Measurements from ENCODE around the gene VCAM1.

VCAM1 gene
- long read RNA-seq = 0 reads

GRCh38 chr1:100719490-100719889 lies at the start of gene VCAM1:
VCAM1 (plus strand) TSS chr1:100719742; CDS start chr1:100719861, 119 bp downstream.
- no peak for DNase-seq (ENCODE audit: low read depth in 1 of 2, low spot score in 1 of 2)
- H3K27me3 ChIP-seq (ENCODE audit: insufficient read depth, poor library complexity, severe bottlenecking) = no peaks in the 10 kb centered on the region
- no peak within 1 kb of the TSS for H3K4me3 ChIP-seq (replicated peaks; ENCODE audit: insufficient read depth, low read length)
- TF ChIP-seq POLR2AphosphoS5 (IDR thresholded peaks at IDR 0.05; ENCODE audit: low read depth) (no peak), GABPA (IDR thresholded peaks at IDR 0.05; ENCODE audit: low read depth) (no peak), SPI1 (IDR thresholded peaks at IDR 0.05; ENCODE audit: borderline replicate concordance, low read depth) (no peak)
- TF ChIP-seq, protein P1, sequence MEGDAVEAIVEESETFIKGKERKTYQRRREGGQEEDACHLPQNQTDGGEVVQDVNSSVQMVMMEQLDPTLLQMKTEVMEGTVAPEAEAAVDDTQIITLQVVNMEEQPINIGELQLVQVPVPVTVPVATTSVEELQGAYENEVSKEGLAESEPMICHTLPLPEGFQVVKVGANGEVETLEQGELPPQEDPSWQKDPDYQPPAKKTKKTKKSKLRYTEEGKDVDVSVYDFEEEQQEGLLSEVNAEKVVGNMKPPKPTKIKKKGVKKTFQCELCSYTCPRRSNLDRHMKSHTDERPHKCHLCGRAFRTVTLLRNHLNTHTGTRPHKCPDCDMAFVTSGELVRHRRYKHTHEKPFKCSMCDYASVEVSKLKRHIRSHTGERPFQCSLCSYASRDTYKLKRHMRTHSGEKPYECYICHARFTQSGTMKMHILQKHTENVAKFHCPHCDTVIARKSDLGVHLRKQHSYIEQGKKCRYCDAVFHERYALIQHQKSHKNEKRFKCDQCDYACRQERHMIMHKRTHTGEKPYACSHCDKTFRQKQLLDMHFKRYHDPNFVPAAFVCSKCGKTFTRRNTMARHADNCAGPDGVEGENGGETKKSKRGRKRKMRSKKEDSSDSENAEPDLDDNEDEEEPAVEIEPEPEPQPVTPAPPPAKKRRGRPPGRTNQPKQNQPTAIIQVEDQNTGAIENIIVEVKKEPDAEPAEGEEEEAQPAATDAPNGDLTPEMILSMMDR (IDR thresholded peaks at IDR 0.05; ENCODE audit: insufficient read depth, low read length) = no peak
- TF ChIP-seq, protein P2, sequence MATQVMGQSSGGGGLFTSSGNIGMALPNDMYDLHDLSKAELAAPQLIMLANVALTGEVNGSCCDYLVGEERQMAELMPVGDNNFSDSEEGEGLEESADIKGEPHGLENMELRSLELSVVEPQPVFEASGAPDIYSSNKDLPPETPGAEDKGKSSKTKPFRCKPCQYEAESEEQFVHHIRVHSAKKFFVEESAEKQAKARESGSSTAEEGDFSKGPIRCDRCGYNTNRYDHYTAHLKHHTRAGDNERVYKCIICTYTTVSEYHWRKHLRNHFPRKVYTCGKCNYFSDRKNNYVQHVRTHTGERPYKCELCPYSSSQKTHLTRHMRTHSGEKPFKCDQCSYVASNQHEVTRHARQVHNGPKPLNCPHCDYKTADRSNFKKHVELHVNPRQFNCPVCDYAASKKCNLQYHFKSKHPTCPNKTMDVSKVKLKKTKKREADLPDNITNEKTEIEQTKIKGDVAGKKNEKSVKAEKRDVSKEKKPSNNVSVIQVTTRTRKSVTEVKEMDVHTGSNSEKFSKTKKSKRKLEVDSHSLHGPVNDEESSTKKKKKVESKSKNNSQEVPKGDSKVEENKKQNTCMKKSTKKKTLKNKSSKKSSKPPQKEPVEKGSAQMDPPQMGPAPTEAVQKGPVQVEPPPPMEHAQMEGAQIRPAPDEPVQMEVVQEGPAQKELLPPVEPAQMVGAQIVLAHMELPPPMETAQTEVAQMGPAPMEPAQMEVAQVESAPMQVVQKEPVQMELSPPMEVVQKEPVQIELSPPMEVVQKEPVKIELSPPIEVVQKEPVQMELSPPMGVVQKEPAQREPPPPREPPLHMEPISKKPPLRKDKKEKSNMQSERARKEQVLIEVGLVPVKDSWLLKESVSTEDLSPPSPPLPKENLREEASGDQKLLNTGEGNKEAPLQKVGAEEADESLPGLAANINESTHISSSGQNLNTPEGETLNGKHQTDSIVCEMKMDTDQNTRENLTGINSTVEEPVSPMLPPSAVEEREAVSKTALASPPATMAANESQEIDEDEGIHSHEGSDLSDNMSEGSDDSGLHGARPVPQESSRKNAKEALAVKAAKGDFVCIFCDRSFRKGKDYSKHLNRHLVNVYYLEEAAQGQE (IDR thresholded peaks at IDR 0.05; ENCODE audit: insufficient replicate concordance, low read depth) = no peak
- H3K27ac ChIP-seq (replicated peaks) = no peak within 1 kb of the TSS

GRCh38 chr1:100670083-100670482 lies 49.5 kb upstream of the VCAM1 start:
- no peak overlapping the region for H3K27ac ChIP-seq (replicated peaks)
- no peak for DNase-seq (ENCODE audit: low read depth in 1 of 2, low spot score in 1 of 2)
- TF ChIP-seq GABPA (IDR thresholded peaks at IDR 0.05; ENCODE audit: low read depth) = no peak
- TF ChIP-seq, protein P1 (IDR thresholded peaks at IDR 0.05; ENCODE audit: insufficient read depth, low read length) = no peak
- no peak for TF ChIP-seq SPI1 (IDR thresholded peaks at IDR 0.05; ENCODE audit: borderline replicate concordance, low read depth)
- no peak for TF ChIP-seq POLR2AphosphoS5 (IDR thresholded peaks at IDR 0.05; ENCODE audit: low read depth)
- TF ChIP-seq, protein P2 (IDR thresholded peaks at IDR 0.05; ENCODE audit: insufficient replicate concordance, low read depth) = no peak
- no peaks in the 10 kb centered on the region for H3K27me3 ChIP-seq (ENCODE audit: insufficient read depth, poor library complexity, severe bottlenecking)
- H3K4me3 ChIP-seq (replicated peaks; ENCODE audit: insufficient read depth, low read length) = no peak overlapping the region

DNA sequence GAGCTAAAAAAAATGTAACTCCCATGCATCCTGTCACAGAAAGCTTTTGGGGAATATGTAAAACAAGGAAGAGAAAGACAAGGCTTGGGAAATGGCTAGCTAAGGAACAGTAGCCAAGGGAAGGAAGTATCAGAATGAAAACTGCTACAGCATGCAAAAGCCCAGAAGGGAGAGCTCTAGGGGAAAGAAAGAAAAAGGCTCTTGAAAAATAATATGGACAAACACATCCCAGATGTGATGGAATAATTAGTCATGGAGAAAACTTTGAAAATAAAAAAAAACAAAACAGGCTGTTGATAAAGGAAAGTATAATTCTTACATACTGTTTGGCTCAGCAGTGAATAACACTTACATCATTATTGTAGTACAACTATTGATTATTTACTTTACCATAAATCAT lies 47.9 kb upstream of the VCAM1 start:
- H3K27me3 ChIP-seq (ENCODE audit: insufficient read depth, poor library complexity, severe bottlenecking) = no peaks in the 10 kb centered on the region
- TF ChIP-seq GABPA (IDR thresholded peaks at IDR 0.05; ENCODE audit: low read depth) (no peak), POLR2AphosphoS5 (IDR thresholded peaks at IDR 0.05; ENCODE audit: low read depth) (no peak), SPI1 (IDR thresholded peaks at IDR 0.05; ENCODE audit: borderline replicate concordance, low read depth) (no peak)
- TF ChIP-seq, protein P1 (IDR thresholded peaks at IDR 0.05; ENCODE audit: insufficient read depth, low read length) = no peak
- TF ChIP-seq, protein P2 (IDR thresholded peaks at IDR 0.05; ENCODE audit: insufficient replicate concordance, low read depth) = no peak
- no peak for DNase-seq (ENCODE audit: low read depth in 1 of 2, low spot score in 1 of 2)
- no peak overlapping the region for H3K27ac ChIP-seq (replicated peaks)
- no peak overlapping the region for H3K4me3 ChIP-seq (replicated peaks; ENCODE audit: insufficient read depth, low read length)

All from HL-60 (cell line).